ENCODE data around the gene DRGX. TPM values are rescaled to one million over a fixed set of nuclear protein-coding genes. Genes with fewer than 3 reads are reported as not detected.

Gene DRGX
- total and polyA plus RNA-seq, 2 donors (not counting 3 experiments of a cell fraction or from before 2014, with no cell fraction given): not detected

GRCh38 chr10:49385939-49386922 lies 9.7 kb downstream of the DRGX start:
- Histone ChIP-seq H3K36me3 (ENCODE audit: control insufficient read depth in 2 of 2, extremely low read depth in 1 of 2, insufficient read depth in 2 of 2, low read length in 2 of 2) (no peaks in the 10 kb centered on the region), H3K27me3 (ENCODE audit: control insufficient read depth in 2 of 2, insufficient read depth in 2 of 2, low read length in 2 of 2) (peaks cover 0 to 4% of the 10 kb centered on the region in 2 experiments), H3K4me3 (replicated peaks in 1 of 3; ENCODE audit: insufficient read depth in 1 of 3, low read depth in 1 of 3, low read length in 3 of 3) (no peak overlapping the region), H3K27ac (ENCODE audit: insufficient read depth, low read depth, low read length) (no peak overlapping the region), H4K20me1 (replicated peaks; ENCODE audit: control insufficient read depth, extremely low read depth, insufficient read depth, low read length) (no peaks in the 10 kb centered on the region), H3K4me1 (ENCODE audit: control insufficient read depth, extremely low read depth, insufficient read depth, low read length) (no peaks in the 10 kb centered on the region), H3K9me3 (replicated peaks; ENCODE audit: control insufficient read depth, insufficient read depth, low read length) (no peaks in the 10 kb centered on the region), H3K4me2 (ENCODE audit: insufficient read depth, low read length) (no peak overlapping the region), H3K79me2 (ENCODE audit: control insufficient read depth, insufficient read depth, low read length) (no peaks in the 10 kb centered on the region), H3K9ac (replicated peaks; ENCODE audit: extremely low read depth, insufficient read depth, low read length) (no peak overlapping the region), H3K9me1 (replicated peaks; ENCODE audit: control insufficient read depth, extremely low read depth, insufficient read depth, low read length) (no peaks in the 10 kb centered on the region), H2AFZ (ENCODE audit: low read depth, low read length) (no peak overlapping the region)
- BruUV-seq (replicated peaks): no TSS peak
- dilution Hi-C loops (cut with MboI; ENCODE audit: extremely low pct_ligation_motif_present, low sequenced_read_pairs): no loop called here
- ChIA-PET CTCF (interaction anchor here (1.4 kb wide), 2 partner anchors 14 to 22 kb away, joined by 3 read pairs; no protein-coding TSS in a partner anchor), POLR2A (no interaction called here)
- FAIRE-seq (no peak), DNase-seq (ENCODE audit: low read depth, low spot score) (no peak)
- intact Hi-C loops (cut with micrococcal nuclease): no loop called here
- TF ChIP-seq POLR2A (IDR thresholded peaks at IDR 0.05; ENCODE audit: low read depth, low read length) (no peak), FOS (IDR thresholded peaks at IDR 0.05; ENCODE audit: borderline replicate concordance, insufficient read depth, low read length) (no peak), EZH2 (IDR thresholded peaks at IDR 0.05; ENCODE audit: borderline replicate concordance, low read depth, low read length, severe bottlenecking) (no peak), POLR2AphosphoS5 (IDR thresholded peaks at IDR 0.05; ENCODE audit: insufficient read depth, low read depth, low read length) (no peak), GATA2 (IDR thresholded peaks at IDR 0.05; ENCODE audit: insufficient read depth, insufficient read length, low read depth, low read length) (no peak), JUN (IDR thresholded peaks at IDR 0.05; ENCODE audit: borderline replicate concordance, insufficient read depth, insufficient read length, low read depth) (no peak), MYC (IDR thresholded peaks at IDR 0.05; ENCODE audit: low read depth, low read length) (no peak)
- TF ChIP-seq, protein P1, sequence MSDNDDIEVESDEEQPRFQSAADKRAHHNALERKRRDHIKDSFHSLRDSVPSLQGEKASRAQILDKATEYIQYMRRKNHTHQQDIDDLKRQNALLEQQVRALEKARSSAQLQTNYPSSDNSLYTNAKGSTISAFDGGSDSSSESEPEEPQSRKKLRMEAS (IDR thresholded peaks at IDR 0.05; ENCODE audit: insufficient read depth, insufficient read length): no peak
- TF ChIP-seq, protein P2, sequence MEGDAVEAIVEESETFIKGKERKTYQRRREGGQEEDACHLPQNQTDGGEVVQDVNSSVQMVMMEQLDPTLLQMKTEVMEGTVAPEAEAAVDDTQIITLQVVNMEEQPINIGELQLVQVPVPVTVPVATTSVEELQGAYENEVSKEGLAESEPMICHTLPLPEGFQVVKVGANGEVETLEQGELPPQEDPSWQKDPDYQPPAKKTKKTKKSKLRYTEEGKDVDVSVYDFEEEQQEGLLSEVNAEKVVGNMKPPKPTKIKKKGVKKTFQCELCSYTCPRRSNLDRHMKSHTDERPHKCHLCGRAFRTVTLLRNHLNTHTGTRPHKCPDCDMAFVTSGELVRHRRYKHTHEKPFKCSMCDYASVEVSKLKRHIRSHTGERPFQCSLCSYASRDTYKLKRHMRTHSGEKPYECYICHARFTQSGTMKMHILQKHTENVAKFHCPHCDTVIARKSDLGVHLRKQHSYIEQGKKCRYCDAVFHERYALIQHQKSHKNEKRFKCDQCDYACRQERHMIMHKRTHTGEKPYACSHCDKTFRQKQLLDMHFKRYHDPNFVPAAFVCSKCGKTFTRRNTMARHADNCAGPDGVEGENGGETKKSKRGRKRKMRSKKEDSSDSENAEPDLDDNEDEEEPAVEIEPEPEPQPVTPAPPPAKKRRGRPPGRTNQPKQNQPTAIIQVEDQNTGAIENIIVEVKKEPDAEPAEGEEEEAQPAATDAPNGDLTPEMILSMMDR (IDR thresholded peaks at IDR 0.05; ENCODE audit: extremely low read depth in 1 of 2, insufficient read depth in 1 of 2, low read depth in 1 of 2, low read length in 2 of 2): no peak

Data from endothelial cell of umbilical vein (primary cell).